Large intestine (tissue), 3 donors: ENCODE data around the gene GALP. TPM values are rescaled to one million over a fixed set of nuclear protein-coding genes. Genes with fewer than 3 reads are reported as not detected.
"Not testable (repeated sequence)": the region's sequence is repeated elsewhere in the genome, so short reads cannot be mapped to it uniquely, and the experiment has no call there.

Source experiments
- DNase-seq, 2 donors: peaks; one replicate each; pipeline versions ENCODE4 v3.0.0 to v3.0.0-alpha.2; 2013
- H3K27ac ChIP-seq: one replicate; pipeline ENCODE4 v1.5.1; 2013; ENCODE audit warnings: low read length
- H3K27me3 ChIP-seq: 2 replicates; pipeline ENCODE4 v1.6.1; 2013; ENCODE audit warnings: low read length; ENCODE audit not compliant: control insufficient read depth, insufficient read depth
- H3K36me3 ChIP-seq: 2 replicates; pipeline ENCODE4 v1.6.1; 2013; ENCODE audit warnings: low read length; ENCODE audit not compliant: control insufficient read depth, insufficient read depth
- H3K4me1 ChIP-seq: one replicate; pipeline ENCODE4 v1.6.1; 2013; ENCODE audit warnings: low read length; ENCODE audit not compliant: control insufficient read depth, insufficient read depth
- H3K4me3 ChIP-seq: one replicate; pipeline ENCODE4 v1.5.1; 2013; ENCODE audit warnings: low read length
- H3K9me3 ChIP-seq: one replicate; pipeline ENCODE4 v1.6.1; 2013; ENCODE audit warnings: mild to moderate bottlenecking, low read depth, low read length, moderate library complexity; ENCODE audit not compliant: control insufficient read depth
- WGBS: methylation state at CpG from one replicate; pipeline ENCODE4 v1.1.5; 2013; ENCODE audit warnings: low lambda C conversion rate; ENCODE audit not compliant: insufficient coverage; 5-methylcytosine and 5-hydroxymethylcytosine counted together
- polyA plus RNA-seq: library from polyadenylated mRNA; unstranded; fragments of 120-200 nt; gene quantifications from one replicate; pipeline ENCODE4 v1.2.1, GENCODE V29; 2013

Gene GALP
- polyA plus RNA-seq, 1 donor: not detected

DNA sequence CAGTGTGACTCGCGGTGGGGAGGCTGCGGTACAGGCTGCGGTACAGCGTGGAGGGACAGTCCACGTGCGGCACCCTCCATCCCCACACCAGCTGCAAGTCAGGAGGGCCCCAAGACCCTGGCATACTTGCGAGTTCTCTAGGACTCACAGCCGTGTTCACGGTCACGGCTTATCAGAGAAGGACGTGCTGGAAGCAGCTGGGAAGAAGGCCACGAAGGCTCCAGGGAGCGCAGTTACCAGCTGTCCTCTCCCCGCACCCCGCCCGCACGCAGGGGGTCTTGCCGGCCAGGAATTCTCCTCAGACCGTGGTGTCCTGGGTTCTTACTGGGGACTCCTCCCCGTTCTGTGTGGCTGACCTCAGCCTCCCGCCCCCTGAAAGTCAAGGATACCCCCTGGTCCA, 28.5 kb upstream of the GALP start:
- no peaks in the 10 kb centered on the region for H3K9me3 ChIP-seq
- peaks cover 30% of the 10 kb centered on the region for H3K36me3 ChIP-seq
- no peaks in the 10 kb centered on the region for H3K27me3 ChIP-seq
- no peak overlapping the region for H3K4me3 ChIP-seq
- peaks cover 20% of the 10 kb centered on the region for H3K4me1 ChIP-seq
- H3K27ac ChIP-seq: no peak overlapping the region
- no peak for DNase-seq
- WGBS: no CpG with 5 or more reads among the region's 22 CpGs

GRCh38 chr19:56148096-56148495, 27.7 kb upstream of the GALP start:
- Histone ChIP-seq H3K9me3 (no peaks in the 10 kb centered on the region), H3K4me1 (peaks cover 17% of the 10 kb centered on the region), H3K27me3 (no peaks in the 10 kb centered on the region), H3K4me3 (no peak overlapping the region), H3K27ac (no peak overlapping the region), H3K36me3 (peaks cover 30% of the 10 kb centered on the region)
- DNase-seq: no peak
- WGBS: no CpG with 5 or more reads among the region's 15 CpGs

- not testable (repeated sequence) for H3K27me3 ChIP-seq, H3K9me3 ChIP-seq, H3K4me3 ChIP-seq, DNase-seq, H3K27ac ChIP-seq
- 100% methylated on average over 2 of the region's 12 CpGs for WGBS
- Histone ChIP-seq H3K36me3 (peaks cover 32% of the 10 kb centered on the region), H3K4me1 (peaks cover 12% of the 10 kb centered on the region)
Observed at GRCh38 chr19:56148955-56149655, 26.7 kb upstream of the GALP start.

DNA sequence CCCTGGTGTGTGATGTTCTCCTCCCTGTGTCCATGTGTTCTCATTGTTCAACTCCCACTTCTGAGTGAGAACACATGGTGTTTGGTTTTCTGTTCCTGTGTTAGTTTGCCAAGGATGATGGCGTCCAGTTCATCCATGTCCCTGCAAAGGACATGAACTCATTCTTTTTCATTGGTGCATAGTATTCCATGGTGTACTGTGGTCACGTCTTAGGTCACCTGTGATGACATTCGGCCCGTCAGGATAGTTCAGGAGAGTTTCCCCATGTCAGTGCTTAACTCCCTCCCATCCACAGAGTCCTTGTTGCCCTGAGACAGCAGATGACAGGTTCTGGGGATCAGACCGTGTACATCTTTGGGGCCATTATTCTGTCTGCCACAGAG, 26.2 kb upstream of the GALP start:
- DNase-seq: no peak
- Histone ChIP-seq H3K9me3 (no peaks in the 10 kb centered on the region), H3K4me1 (peaks cover 7% of the 10 kb centered on the region), H3K36me3 (peaks cover 35% of the 10 kb centered on the region), H3K4me3 (no peak overlapping the region), H3K27me3 (no peaks in the 10 kb centered on the region), H3K27ac (no peak overlapping the region)
- WGBS: no CpG with 5 or more reads among the region's 5 CpGs

- Histone ChIP-seq H3K4me3 (no peak overlapping the region), H3K27me3 (no peaks in the 10 kb centered on the region), H3K36me3 (peaks cover 42% of the 10 kb centered on the region), H3K4me1 (peaks cover 5% of the 10 kb centered on the region), H3K9me3 (no peaks in the 10 kb centered on the region), H3K27ac (no peak overlapping the region)
- no CpG with 5 or more reads among the region's 11 CpGs for WGBS
- DNase-seq: no peak
Observed at GRCh38 chr19:56150358-56150757, 25.4 kb upstream of the GALP start.

DNA sequence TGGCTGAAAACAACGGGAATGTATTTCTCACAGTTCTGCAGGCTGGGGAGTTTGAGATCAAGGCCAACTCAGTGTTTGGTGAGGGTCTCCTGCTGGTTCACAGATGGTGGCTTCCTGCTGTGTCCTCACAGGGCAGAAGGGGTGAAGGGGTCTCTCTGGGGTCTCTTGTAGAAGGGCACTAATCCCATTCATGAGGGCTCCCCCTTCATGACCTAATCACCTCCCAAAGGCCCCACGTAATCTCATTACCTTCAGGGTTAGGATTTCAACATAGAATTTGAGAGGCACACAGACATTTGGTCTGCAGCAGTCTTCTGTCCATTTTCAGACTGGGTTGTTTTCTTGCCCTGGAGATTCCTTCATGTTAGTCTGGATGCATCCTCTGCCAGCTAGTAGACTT, 23.2 kb upstream of the GALP start:
- WGBS: no CpG with 5 or more reads among the region's 2 CpGs
- Histone ChIP-seq H3K36me3 (peaks cover 44% of the 10 kb centered on the region), H3K9me3 (no peaks in the 10 kb centered on the region), H3K4me1 (peaks cover 5% of the 10 kb centered on the region), H3K27ac (no peak overlapping the region), H3K27me3 (no peaks in the 10 kb centered on the region), H3K4me3 (no peak overlapping the region)
- no peak for DNase-seq

GRCh38 chr19:56153507-56153906, 22.3 kb upstream of the GALP start:
- Histone ChIP-seq H3K4me3 (no peak overlapping the region), H3K4me1 (peaks cover 5% of the 10 kb centered on the region), H3K27me3 (no peaks in the 10 kb centered on the region), H3K9me3 (no peaks in the 10 kb centered on the region), H3K36me3 (peaks cover 42% of the 10 kb centered on the region), H3K27ac (no peak overlapping the region)
- WGBS: no CpG with 5 or more reads among the region's 6 CpGs
- DNase-seq: no peak

DNA sequence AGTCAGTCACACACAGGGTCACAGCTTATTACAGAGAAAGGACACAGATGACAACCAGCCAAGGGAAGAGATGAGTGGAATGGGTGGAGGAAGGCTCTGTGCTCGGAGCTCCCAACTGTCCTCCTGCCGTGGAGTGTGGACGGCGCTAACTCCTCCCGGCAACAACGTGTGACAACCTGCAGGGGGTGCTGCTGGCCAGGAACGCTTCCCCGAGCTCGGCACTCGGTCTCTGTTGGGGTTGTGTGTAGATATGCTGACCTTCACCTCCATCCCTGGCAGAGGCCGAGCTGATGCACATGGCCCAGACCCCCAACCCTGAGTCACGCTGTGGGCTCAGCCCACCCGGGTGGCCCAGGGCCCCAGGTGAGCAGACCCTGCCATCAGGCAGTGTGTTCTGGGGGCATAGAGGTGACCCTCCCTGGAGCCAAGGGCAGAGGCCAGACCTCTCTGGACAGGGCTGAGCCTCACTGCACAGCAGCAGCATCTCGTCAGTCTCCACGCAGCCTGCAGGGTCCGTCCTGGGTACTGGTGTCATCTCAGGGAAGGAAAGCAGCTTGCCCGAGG, 20.6 kb upstream of the GALP start:
- Histone ChIP-seq H3K4me3 (no peak overlapping the region), H3K27ac (no peak overlapping the region), H3K27me3 (no peaks in the 10 kb centered on the region), H3K9me3 (no peaks in the 10 kb centered on the region), H3K4me1 (peaks cover 5% of the 10 kb centered on the region), H3K36me3 (peaks cover 38% of the 10 kb centered on the region)
- no CpG with 5 or more reads among the region's 17 CpGs for WGBS
- DNase-seq: no peak

- WGBS: no CpG with 5 or more reads among the region's 11 CpGs
- Histone ChIP-seq H3K27ac (no peak overlapping the region), H3K36me3 (peaks cover 48% of the 10 kb centered on the region)
Observed at GRCh38 chr19:56156768-56157167, 19.0 kb upstream of the GALP start.

GRCh38 chr19:56158170-56158757, 17.5 kb upstream of the GALP start:
- Histone ChIP-seq H3K9me3 (no peaks in the 10 kb centered on the region), H3K27ac (no peak overlapping the region), H3K4me1 (no peaks in the 10 kb centered on the region), H3K36me3 (peaks cover 48% of the 10 kb centered on the region), H3K27me3 (no peaks in the 10 kb centered on the region), H3K4me3 (no peak overlapping the region)
- DNase-seq: no peak
- no CpG with 5 or more reads among the region's 16 CpGs for WGBS

More at GRCh38 chr19:56156768-56157167, 19.0 kb upstream of the GALP start:
- DNase-seq: no peak
- Histone ChIP-seq H3K9me3 (no peaks in the 10 kb centered on the region), H3K27me3 (no peaks in the 10 kb centered on the region), H3K4me1 (peaks cover 5% of the 10 kb centered on the region), H3K4me3 (no peak overlapping the region)
